GM21786 (cell line): ENCODE results near the gene AKT3.
A peak's percentile ranks its signal among the peaks of the same experiment; 100 is the strongest.

Experiments used
- ATAC-seq: cut with Tn5 transposase; IDR thresholded peaks from one replicate; pipeline ENCODE4 v1.9.1; 2021; ENCODE audit not compliant: unreplicated experiment

The AKT3 gene

GRCh38 chr1:243514927-243515326 lies 335.1 kb downstream of the AKT3 start:
- ATAC-seq = no peak

DNA sequence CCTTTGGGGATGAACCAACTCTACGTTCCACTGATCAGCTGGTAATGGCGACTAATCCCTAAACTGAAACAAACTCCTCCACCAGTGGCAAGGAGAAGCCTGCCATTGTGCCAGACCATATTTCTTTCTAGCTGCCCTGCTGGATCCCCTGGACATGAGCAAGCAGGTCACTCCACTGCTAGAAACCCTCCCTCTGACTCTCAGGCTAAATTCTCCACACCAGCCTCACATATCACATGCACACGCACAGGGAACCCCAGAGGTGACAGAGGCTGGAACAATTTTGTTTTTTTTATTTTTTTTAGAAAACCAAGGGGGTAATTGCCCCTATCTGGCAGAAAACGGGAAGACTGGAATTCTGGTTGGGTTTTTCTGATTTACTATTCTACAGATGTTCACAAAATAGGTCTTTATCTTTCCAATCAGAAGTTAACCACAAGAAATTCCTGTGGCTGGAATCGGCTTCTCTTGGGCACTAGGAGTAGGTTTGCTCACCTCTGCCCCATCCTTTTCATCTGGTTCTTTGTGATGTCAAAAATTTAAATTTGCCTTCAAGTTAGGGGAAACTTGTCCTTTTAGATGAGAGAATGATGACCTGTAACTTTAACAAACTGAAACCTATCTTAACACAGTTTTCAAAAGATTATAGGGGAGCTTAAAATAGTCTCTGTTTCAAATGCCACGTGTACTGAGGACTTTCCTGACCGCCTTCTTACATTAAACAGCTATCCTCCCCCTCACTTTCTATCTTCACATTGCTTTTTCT lies 336.1 kb downstream of the AKT3 start:
- ATAC-seq = peak; percentile 69

DNA sequence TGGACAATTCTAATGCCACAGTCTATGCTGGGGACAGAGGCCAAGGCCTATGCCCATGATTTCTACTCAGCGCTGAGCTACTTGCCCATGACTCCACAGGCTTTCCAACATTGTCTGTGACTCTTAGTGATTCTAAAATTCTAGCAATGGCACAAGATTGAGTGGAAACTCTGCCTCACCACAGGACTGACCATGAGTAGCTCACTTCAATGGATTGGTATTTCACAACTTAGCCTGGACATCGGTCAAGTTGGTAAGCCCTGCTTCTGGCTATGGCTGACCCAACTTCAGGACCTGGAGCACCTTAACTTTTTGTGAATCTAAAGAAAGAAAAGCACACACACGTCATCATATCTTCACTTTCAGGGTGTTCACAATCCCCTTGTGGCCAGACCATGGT lies 339.1 kb downstream of the AKT3 start:
- ATAC-seq = no peak

- no peak for ATAC-seq
Measured at GRCh38 chr1:243508943-243509342, 341.1 kb downstream of the AKT3 start.

- ATAC-seq = no peak
Measured at GRCh38 chr1:243508303-243508713, 341.7 kb downstream of the AKT3 start.

DNA sequence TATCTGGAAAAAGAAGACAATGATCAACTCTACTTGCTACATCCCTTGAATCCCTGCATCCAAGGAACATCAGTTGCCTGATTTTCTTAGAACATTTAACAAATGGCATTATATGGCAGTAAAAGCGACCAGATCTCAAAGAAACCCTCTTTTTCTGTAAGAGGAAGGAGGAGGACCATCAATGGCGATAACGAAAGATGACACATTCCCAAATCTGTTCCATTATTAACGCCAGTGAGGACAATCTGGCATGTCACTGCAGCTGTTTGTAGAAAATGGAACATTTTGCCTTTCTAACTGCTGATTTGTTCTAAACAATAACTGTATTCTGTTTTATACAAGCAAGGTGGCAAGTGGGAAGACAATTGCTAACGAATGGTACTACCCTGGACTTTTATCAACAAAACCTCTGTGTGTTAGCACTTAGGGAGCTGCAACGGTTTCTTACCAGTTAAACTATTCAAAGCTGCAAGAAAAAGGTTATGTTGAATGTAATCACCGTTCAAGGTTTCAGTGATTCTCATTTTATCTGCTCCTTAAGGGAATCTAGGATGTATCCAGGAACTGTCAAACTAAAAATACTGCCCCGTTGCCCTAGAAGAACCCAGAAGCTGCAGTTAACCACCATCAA lies 342.3 kb downstream of the AKT3 start:
- ATAC-seq = no peak

GRCh38 chr1:243507001-243507671 lies 342.9 kb downstream of the AKT3 start:
- no peak for ATAC-seq

DNA sequence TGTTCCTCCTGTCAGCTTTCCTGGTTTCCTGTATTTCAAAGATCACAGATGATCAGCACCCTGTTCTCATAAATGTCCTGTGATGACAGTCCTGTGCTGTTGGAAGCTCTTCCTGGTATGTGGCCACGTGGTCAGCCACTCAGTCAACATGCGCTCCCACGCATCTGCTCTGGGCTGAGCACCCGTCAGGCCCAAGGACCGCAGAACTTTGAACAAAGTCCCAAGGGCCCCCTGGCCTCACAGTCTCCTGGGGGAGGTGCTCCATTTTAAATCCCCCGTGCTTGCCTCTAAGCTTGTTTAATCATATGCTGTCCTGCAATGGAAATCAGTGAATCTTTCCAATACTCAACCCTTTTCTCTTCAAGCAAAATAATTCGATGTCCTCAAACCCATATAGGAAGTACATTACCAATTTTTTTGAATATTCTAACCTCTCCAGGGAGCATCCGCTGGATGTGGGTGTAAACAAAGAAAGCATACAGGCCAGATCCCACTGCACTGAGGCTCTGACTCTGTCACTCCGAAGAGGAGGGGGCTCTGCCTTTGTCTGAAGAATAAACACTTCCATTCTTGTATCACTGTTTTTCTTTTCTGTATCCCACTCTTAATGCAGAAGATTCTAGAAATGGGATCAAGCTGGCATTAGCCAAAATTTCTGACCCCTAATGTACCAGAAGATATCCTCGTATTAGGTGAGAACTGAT lies 343.9 kb downstream of the AKT3 start:
- peak; percentile 69 for ATAC-seq

DNA sequence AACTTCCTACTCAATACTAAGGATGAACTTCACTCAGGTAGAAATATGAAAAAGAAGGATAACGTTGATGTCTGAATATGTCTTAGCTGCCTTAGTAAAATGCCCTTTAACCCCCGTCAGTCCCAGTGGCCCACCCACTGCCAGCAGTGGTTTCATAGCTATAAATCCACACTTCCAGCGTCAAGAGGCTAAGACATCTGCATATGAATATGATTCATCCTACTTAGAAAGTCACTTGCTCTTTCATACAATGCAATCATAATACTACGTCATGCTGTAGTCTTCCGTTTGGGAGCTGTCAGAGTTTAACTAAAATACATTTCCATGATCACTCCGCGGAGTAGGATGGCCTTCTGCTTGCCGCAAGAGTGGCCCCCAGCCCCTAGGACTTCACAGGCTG lies 346.9 kb downstream of the AKT3 start:
- no peak for ATAC-seq

DNA sequence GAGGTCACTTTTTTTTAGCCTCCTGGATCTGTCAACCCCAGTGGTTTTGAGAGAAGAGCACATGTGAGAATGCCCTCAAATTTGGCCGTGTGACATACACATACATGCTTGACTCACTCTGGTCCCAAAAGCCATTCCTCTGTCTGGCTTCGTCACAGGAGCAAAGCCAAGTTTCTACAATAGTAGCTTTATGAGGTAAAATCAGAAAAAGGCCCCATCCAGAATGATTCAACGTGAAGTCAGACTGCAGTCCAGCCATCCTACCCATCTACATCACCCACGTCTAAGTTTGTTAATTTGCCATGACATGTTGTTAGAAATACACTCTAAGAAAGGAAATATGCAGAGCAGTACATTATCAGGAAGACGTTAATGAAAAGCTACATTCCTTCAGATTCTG lies 349.0 kb downstream of the AKT3 start:
- ATAC-seq = no peak

DNA sequence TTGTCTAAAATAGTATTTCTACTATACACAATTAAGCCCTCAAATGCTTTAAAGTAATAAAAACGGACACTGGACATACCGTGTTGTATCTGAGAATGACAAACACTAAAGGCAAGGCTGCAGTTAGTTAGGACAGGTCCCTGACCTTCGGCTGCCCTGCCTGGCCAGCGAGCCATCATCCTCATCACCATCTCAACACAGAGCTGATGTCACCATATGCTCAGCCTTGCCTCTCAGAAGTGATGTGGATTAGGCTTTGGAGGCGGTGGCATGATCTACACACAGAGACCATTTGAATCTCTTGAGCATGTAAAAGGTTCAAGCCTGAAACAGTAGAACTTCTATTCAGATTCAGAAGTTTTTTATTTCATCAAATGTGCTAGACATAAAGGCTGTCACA lies 349.5 kb downstream of the AKT3 start:
- ATAC-seq = no peak

- no peak for ATAC-seq
Measured at GRCh38 chr1:243499711-243500110, 350.3 kb downstream of the AKT3 start.

GRCh38 chr1:243499248-243499647 lies 350.8 kb downstream of the AKT3 start:
- no peak for ATAC-seq

- ATAC-seq = no peak
Measured at GRCh38 chr1:243497939-243498681, 351.9 kb downstream of the AKT3 start.

- ATAC-seq = no peak
Measured at GRCh38 chr1:243496806-243497205, 353.2 kb downstream of the AKT3 start.

DNA sequence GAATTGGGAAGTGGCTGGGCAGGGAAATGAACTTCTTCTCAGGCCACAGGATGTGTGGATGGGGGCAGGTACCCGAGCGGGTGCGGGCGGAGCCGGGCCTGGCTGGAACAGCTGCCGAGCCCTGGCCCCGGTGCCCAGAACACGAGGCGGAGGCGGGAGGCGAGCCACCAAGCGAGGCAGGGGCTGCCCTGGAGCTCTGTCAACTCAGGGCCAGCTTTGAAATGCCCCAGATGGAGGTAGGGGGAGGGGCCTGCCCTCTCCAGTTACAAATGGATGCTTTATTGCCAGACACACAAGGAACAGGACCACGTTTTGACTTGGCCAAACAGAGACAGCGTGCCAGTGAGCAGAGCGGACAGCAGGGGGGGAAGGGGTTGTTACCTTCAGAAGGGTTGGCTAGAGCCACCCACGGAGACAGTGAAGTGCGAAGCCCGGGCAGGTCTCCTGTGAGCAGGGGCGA lies 353.8 kb downstream of the AKT3 start:
- ATAC-seq = no peak

- ATAC-seq = no peak
Measured at GRCh38 chr1:243495442-243496186, 354.4 kb downstream of the AKT3 start.

GRCh38 chr1:243494741-243495431 lies 355.2 kb downstream of the AKT3 start:
- no peak for ATAC-seq
